Activated CD4-positive, alpha-beta T cell treated with anti-CD3 and anti-CD28 coated beads, Interleukin-2, amount 50 U/mL, for 4 hours (primary cell): ENCODE results near the gene NUBP2.
A peak's percentile ranks its signal among the peaks of the same experiment; 100 is the strongest.

Experiments used
- DNase-seq, 2 experiments: peaks; one replicate each; pipeline ENCODE4 v3.0.0-alpha.2; 2020

The NUBP2 gene

GRCh38 chr16:1772908-1773702 is 9.7 kb upstream of the NUBP2 start, which contains the start of gene MRPS34:
Gene MRPS34, minus strand, starts transcription at chr16:1773134. Its CDS starts 15 bp downstream, at chr16:1773119.
- peak; percentile 65 to 68 for DNase-seq

GRCh38 chr16:1773703-1774447 is 8.9 kb upstream of the NUBP2 start:
- DNase-seq: no peak

- no peak for DNase-seq
Measured at GRCh38 chr16:1774448-1774780, 8.3 kb upstream of the NUBP2 start.

GRCh38 chr16:1775006-1775845 is 7.5 kb upstream of the NUBP2 start:
- no peak for DNase-seq

GRCh38 chr16:1775846-1776671 is 6.7 kb upstream of the NUBP2 start:
- no peak for DNase-seq

GRCh38 chr16:1776672-1776955 is 6.1 kb upstream of the NUBP2 start:
- no peak for DNase-seq

GRCh38 chr16:1776991-1777374 is 5.8 kb upstream of the NUBP2 start:
- no peak for DNase-seq

- DNase-seq: no peak
Measured at GRCh38 chr16:1777375-1778199, 5.2 kb upstream of the NUBP2 start.

GRCh38 chr16:1778200-1779179 is 4.3 kb upstream of the NUBP2 start:
- DNase-seq: no peak

GRCh38 chr16:1779234-1779701 is 3.5 kb upstream of the NUBP2 start:
- no peak for DNase-seq

- DNase-seq: no peak
Measured at GRCh38 chr16:1779741-1780676, 2.8 kb upstream of the NUBP2 start.

- no peak for DNase-seq
Measured at GRCh38 chr16:1780677-1781072, 2.1 kb upstream of the NUBP2 start.

- no peak for DNase-seq
Measured at GRCh38 chr16:1781254-1781653, 1.5 kb upstream of the NUBP2 start.

- DNase-seq: no peak
Measured at GRCh38 chr16:1781758-1782407, 877 bp upstream of the NUBP2 start.

- DNase-seq: no peak
Measured at GRCh38 chr16:1784977-1785845, 2.5 kb downstream of the NUBP2 start.

- DNase-seq: no peak
Measured at GRCh38 chr16:1785846-1786170, 3.0 kb downstream of the NUBP2 start.

GRCh38 chr16:1786242-1787055 is 3.7 kb downstream of the NUBP2 start:
- DNase-seq: peak in 1 of 2 experiments; percentile 1
